RWPE1 (cell line): ENCODE data around the gene ALPK3.

Experiments used
- CTCF ChIA-PET: fragments of 350-600 bp; sonication (Branson Sonifier 250); formaldehyde crosslinking; extraction: SDS; loops from one replicate; lab custom pipeline; 2021; lab: Yijun Ruan, JAX
- POLR2A ChIA-PET: fragments of 400-600 bp; formaldehyde crosslinking; extraction: SDS; loops from one replicate; lab custom pipeline; 2020; ENCODE audit warnings: antibody characterized with exemption; ENCODE audit not compliant: low non-redundant PET; lab: Yijun Ruan, JAX
- DNase-seq: peaks from one replicate; pipeline ENCODE4 v3.0.0; 2012; ENCODE audit warnings: low spot score
- H3K27ac ChIP-seq: fragments of 450-650 bp; 2 replicates; pipeline ENCODE4 v1.5.1; 2017
- TF ChIP-seq, protein P1 (sequence below): fragments of 450-650 bp; conservative IDR thresholded peaks from 2 replicates; pipeline ENCODE4 v1.5.1; 2017; ENCODE audit warnings: low read depth, mild to moderate bottlenecking

ALPK3 gene

GRCh38 chr15:84865074-84865569 lies 48.0 kb downstream of the ALPK3 start:
- TF ChIP-seq, protein P1, sequence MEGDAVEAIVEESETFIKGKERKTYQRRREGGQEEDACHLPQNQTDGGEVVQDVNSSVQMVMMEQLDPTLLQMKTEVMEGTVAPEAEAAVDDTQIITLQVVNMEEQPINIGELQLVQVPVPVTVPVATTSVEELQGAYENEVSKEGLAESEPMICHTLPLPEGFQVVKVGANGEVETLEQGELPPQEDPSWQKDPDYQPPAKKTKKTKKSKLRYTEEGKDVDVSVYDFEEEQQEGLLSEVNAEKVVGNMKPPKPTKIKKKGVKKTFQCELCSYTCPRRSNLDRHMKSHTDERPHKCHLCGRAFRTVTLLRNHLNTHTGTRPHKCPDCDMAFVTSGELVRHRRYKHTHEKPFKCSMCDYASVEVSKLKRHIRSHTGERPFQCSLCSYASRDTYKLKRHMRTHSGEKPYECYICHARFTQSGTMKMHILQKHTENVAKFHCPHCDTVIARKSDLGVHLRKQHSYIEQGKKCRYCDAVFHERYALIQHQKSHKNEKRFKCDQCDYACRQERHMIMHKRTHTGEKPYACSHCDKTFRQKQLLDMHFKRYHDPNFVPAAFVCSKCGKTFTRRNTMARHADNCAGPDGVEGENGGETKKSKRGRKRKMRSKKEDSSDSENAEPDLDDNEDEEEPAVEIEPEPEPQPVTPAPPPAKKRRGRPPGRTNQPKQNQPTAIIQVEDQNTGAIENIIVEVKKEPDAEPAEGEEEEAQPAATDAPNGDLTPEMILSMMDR = no peak
- DNase-seq = no peak
- ChIA-PET CTCF (interaction anchor here (0.9 to 1.0 kb wide), 2 partner anchors 13 to 64 kb away, joined by 3 to 4 read pairs; no protein-coding TSS in a partner anchor), POLR2A (no interaction called here)
- no peak overlapping the region for H3K27ac ChIP-seq

DNA sequence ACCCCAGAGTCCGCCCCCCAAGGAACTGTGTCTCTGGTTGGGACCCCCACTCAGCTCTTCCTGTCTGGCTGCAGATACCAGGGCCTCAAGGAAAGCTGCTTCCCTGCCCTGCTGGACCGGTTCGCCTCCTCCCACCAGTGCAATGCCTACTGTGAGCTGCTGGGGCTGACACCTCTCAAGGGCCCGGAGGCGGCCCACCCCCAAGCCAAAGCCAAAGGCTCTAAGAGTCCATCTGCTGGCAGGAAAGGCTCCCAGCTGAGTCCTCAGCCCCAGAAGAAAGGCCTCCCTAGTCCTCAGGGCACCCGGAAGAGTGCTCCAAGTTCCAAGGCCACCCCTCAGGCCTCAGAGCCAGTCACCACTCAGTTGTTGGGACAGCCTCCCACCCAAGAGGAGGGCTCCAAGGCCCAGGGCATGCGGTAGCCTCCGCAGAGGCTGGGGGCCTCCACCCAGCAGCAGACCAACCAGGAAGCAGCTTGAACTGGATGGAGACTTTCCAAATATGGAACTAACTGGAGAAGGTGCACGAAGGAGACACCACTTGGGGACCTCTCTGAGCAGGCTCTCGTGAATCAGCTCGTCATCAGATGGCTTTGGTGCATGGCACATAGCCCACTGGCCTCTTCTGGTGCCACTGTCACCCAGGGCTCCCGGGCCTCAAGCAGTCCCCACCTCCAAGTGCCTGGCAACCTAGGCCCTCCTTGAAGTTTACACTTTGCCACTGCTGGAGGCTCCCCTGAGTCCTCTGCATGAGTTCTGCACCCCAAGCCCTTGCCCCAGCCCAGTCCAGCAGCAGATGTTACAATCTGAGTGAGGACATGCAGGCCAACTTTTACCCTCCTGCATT lies 51.1 kb downstream of the ALPK3 start:
- DNase-seq = no peak
- H3K27ac ChIP-seq = no peak overlapping the region
- TF ChIP-seq, protein P1 = no peak
- CTCF ChIA-PET = interaction anchor here (1.3 kb wide), 1 partner anchor 10 kb away, joined by 3 read pairs; no protein-coding TSS in a partner anchor
- POLR2A ChIA-PET = no interaction called here

DNA sequence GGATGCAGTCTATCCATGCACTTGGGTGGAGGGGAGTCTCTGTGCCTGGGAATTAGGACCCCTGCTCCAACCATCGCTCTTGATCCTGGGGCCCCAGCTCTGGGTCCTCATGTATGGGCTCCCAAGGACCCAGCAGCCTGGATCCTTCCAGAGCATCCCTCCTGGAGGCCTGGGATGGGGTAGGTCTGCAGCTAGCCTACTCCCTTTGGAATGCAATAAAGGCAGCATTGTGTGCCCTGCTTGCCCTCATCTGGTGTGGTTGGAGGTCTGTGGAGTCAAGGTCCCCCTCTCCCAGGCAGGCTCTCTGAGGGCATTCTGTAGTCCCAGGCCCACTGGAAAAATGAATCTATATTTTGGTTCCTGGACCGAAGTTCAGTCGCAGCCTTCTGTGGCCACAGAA lies 52.4 kb downstream of the ALPK3 start:
- no peak overlapping the region for H3K27ac ChIP-seq
- TF ChIP-seq, protein P1 = no peak
- no peak for DNase-seq
- ChIA-PET POLR2A (no interaction called here), CTCF (no interaction called here)

DNA sequence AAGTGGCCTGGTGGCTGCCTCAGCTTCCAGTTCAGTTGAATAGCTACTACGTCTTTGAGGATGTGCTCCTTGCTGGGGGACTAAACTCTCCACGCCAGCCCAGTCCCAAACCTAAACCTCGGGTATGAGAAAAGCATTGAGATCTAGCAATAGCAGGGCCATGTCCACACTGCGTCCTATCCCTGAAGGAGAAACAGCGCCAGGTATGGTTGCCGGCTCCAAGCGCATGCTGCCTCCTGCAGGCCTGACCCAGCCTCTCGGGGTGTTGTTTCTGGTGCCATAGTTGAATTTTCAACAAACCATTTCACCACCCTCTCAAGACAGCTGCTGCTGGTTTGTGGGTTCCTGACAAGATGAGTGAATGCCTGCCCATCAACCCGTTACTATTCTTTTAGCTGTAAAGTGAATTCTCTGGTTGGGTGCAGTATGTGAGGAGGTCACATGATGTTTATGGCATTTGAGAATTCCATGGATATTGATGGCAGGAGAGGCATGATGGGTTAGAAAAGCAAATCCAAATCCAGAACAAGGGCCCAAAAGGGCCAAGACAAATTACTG lies 54.4 kb downstream of the ALPK3 start:
- CTCF ChIA-PET = interaction anchor here (0.6 kb wide), 1 partner anchor 1726 kb away, joined by 4 read pairs; no protein-coding TSS in a partner anchor
- no peak overlapping the region for H3K27ac ChIP-seq
- DNase-seq = no peak
- POLR2A ChIA-PET = no interaction called here
- TF ChIP-seq, protein P1 = no peak

- no peak for DNase-seq
- CTCF ChIA-PET = no interaction called here
- no peak overlapping the region for H3K27ac ChIP-seq
- TF ChIP-seq, protein P1 = no peak
- POLR2A ChIA-PET = no interaction called here
These were observed 55.1 kb downstream of the ALPK3 start for GRCh38 chr15:84872009-84872910.

GRCh38 chr15:84873997-84874396 lies 56.8 kb downstream of the ALPK3 start:
- no peak overlapping the region for H3K27ac ChIP-seq
- no peak for DNase-seq
- CTCF ChIA-PET = no interaction called here
- POLR2A ChIA-PET = no interaction called here
- TF ChIP-seq, protein P1 = no peak
